HCT116 (cell line): ENCODE results near the gene SMIM20.

ENCODE experiments used
- ATF3 ChIP-seq: IDR thresholded peaks from 2 replicates; pipeline ENCODE4 v1.6.1; 2012
- CTCF ChIP-seq, 3 experiments: fragments of 200-600 bp in 1 of 3; sonication (generic) in 1 of 3; IDR thresholded peaks in 2 of 3; conservative IDR thresholded peaks in 1 of 3; 2 replicates each; pipeline ENCODE4 v1.5.1; 2012 to 2017; ENCODE audit warnings: low read depth in 2 of 3, low read length in 2 of 3, antibody characterized with exemption in 1 of 3, borderline replicate concordance in 1 of 3, control low read depth in 1 of 3, mild to moderate bottlenecking in 1 of 3, mixed read lengths in 1 of 3, mixed run types in 1 of 3, moderate library complexity in 1 of 3; ENCODE audit not compliant: insufficient read depth in 1 of 3
- EZH2 ChIP-seq: fragments of 200-600 bp; sonication (generic); IDR thresholded peaks from 2 replicates; pipeline ENCODE4 v1.6.1; 2017; ENCODE audit warnings: antibody characterized with exemption, mixed run types
- FOSL1 ChIP-seq: IDR thresholded peaks from 2 replicates; pipeline ENCODE4 v1.6.1; 2012; ENCODE audit warnings: low read depth
- MAX ChIP-seq: IDR thresholded peaks from 2 replicates; pipeline ENCODE4 v1.6.1; 2012
- POLR2A ChIP-seq: IDR thresholded peaks from 2 replicates; pipeline ENCODE4 v1.7.0; 2011; ENCODE audit warnings: borderline replicate concordance; ENCODE audit not compliant: insufficient read depth, insufficient read length; ENCODE audit errors: extremely low read depth
- POLR2AphosphoS5 ChIP-seq: IDR thresholded peaks from 2 replicates; pipeline ENCODE4 v1.6.1; 2011; ENCODE audit warnings: mild to moderate bottlenecking, low read depth, low read length, moderate library complexity
- REST ChIP-seq: IDR thresholded peaks from 2 replicates; pipeline ENCODE4 v1.6.1; 2012; ENCODE audit warnings: low read depth
- SRF ChIP-seq: IDR thresholded peaks from 2 replicates; pipeline ENCODE4 v1.6.1; 2012; ENCODE audit warnings: low read depth
- ZNF274 ChIP-seq: fragments of 200-500 bp; sonication (Bioruptor generic); IDR thresholded peaks from 2 replicates; pipeline ENCODE4 v1.6.1; 2014; ENCODE audit warnings: mild to moderate bottlenecking, low read depth, low read length, inconsistent platforms

- no peak for TF ChIP-seq CTCF (IDR thresholded peaks at IDR 0.05 in 2 of 3, conservative IDR thresholded peaks at IDR 0.05 in 1 of 3; ENCODE audit: borderline replicate concordance in 1 of 3, insufficient read depth in 1 of 3, low read depth in 2 of 3, low read length in 2 of 3)
- TF ChIP-seq MAX = no peak
- no peak for TF ChIP-seq REST
- no peak for TF ChIP-seq POLR2A
- TF ChIP-seq SRF = no peak
- TF ChIP-seq POLR2AphosphoS5 = no peak
- TF ChIP-seq EZH2 = no peak
- TF ChIP-seq ZNF274 = no peak
- TF ChIP-seq ATF3 = no peak
- TF ChIP-seq FOSL1 = no peak
Observed at GRCh38 chr4:25922812-25923369, 8.9 kb downstream of the SMIM20 start.
